Chondrocyte (in vitro differentiated cells): Measurements from ENCODE around the gene CAMKMT. TPM values are rescaled to one million over a fixed set of nuclear protein-coding genes. Genes with fewer than 3 reads are reported as not detected.
"Not testable (repeated sequence)": the region's sequence is repeated elsewhere in the genome, so short reads cannot be mapped to it uniquely, and the experiment has no call there.

Experiments
- DNase-seq: peaks from one replicate; pipeline ENCODE4 v3.0.0; 2021; ENCODE audit warnings: mixed read lengths, low spot score
- H3K27ac Mint-ChIP-seq: one replicate; pipeline ENCODE4 v1.8.0; 2021; ENCODE audit warnings: mild to moderate bottlenecking, moderate library complexity, mixed read lengths; ENCODE audit not compliant: unreplicated experiment
- H3K27me3 Mint-ChIP-seq: 2 replicates; pipeline ENCODE4 v1.8.0; 2021; ENCODE audit warnings: low read depth, mixed read lengths
- H3K36me3 Mint-ChIP-seq: 2 replicates; pipeline ENCODE4 v1.8.0; 2021; ENCODE audit warnings: low read depth, mixed read lengths
- H3K4me1 Mint-ChIP-seq: 2 replicates; pipeline ENCODE4 v1.8.0; 2021; ENCODE audit warnings: low read depth, mild to moderate bottlenecking, mixed read lengths
- H3K4me3 Mint-ChIP-seq: one replicate; pipeline ENCODE4 v1.8.0; 2021; ENCODE audit warnings: mild to moderate bottlenecking, moderate library complexity, mixed read lengths; ENCODE audit not compliant: unreplicated experiment
- H3K9me3 Mint-ChIP-seq: 2 replicates; pipeline ENCODE4 v1.8.0; 2021; ENCODE audit warnings: low read depth, mixed read lengths
- CTCF ChIP-seq: fragments of 200-600 bp; sonication (generic); IDR thresholded peaks from 2 replicates; pipeline ENCODE4 v1.5.0; 2021; ENCODE audit warnings: antibody characterized with exemption, mild to moderate bottlenecking, moderate library complexity
- total RNA-seq: library from RNA; stranded (reverse); gene quantifications from 3 replicates; pipeline ENCODE4 v1.2.1, GENCODE V29; 2021

The CAMKMT gene
- total RNA-seq, 1 donor from 2014 or later: 6.5 TPM

- no peaks in the 10 kb centered on the region for H3K36me3 Mint-ChIP-seq
- DNase-seq: no peak
- H3K9me3 Mint-ChIP-seq: no peaks in the 10 kb centered on the region
- H3K27me3 Mint-ChIP-seq: no peaks in the 10 kb centered on the region
- no peak for TF ChIP-seq CTCF
- no peak overlapping the region for H3K27ac Mint-ChIP-seq
- H3K4me1 Mint-ChIP-seq: no peaks in the 10 kb centered on the region
- no peak overlapping the region for H3K4me3 Mint-ChIP-seq
Observed at GRCh38 chr2:44494006-44494405, 132.3 kb downstream of the CAMKMT start.

GRCh38 chr2:44495035-44495434 is 133.3 kb downstream of the CAMKMT start:
- no peak for DNase-seq
- Mint-ChIP-seq H3K27ac (no peak overlapping the region), H3K27me3 (no peaks in the 10 kb centered on the region), H3K36me3 (no peaks in the 10 kb centered on the region), H3K4me3 (no peak overlapping the region), H3K4me1 (no peaks in the 10 kb centered on the region), H3K9me3 (no peaks in the 10 kb centered on the region)
- TF ChIP-seq CTCF: no peak

GRCh38 chr2:44495544-44495943 is 133.8 kb downstream of the CAMKMT start:
- TF ChIP-seq CTCF: no peak
- H3K27me3 Mint-ChIP-seq: no peaks in the 10 kb centered on the region

GRCh38 chr2:44496130-44496529 is 134.4 kb downstream of the CAMKMT start:
- H3K27ac Mint-ChIP-seq: no peak overlapping the region
- no peaks in the 10 kb centered on the region for H3K4me1 Mint-ChIP-seq
- no peak overlapping the region for H3K4me3 Mint-ChIP-seq
- no peaks in the 10 kb centered on the region for H3K36me3 Mint-ChIP-seq
- no peak for TF ChIP-seq CTCF
- no peaks in the 10 kb centered on the region for H3K9me3 Mint-ChIP-seq
- DNase-seq: no peak
- H3K27me3 Mint-ChIP-seq: no peaks in the 10 kb centered on the region

More at GRCh38 chr2:44495544-44495943, 133.8 kb downstream of the CAMKMT start:
- no peak overlapping the region for H3K4me3 Mint-ChIP-seq
- H3K36me3 Mint-ChIP-seq: no peaks in the 10 kb centered on the region
- H3K4me1 Mint-ChIP-seq: no peaks in the 10 kb centered on the region
- DNase-seq: no peak
- H3K9me3 Mint-ChIP-seq: no peaks in the 10 kb centered on the region
- H3K27ac Mint-ChIP-seq: no peak overlapping the region

- H3K4me3 Mint-ChIP-seq: no peak overlapping the region
- no peak for TF ChIP-seq CTCF
- H3K36me3 Mint-ChIP-seq: no peaks in the 10 kb centered on the region
- no peaks in the 10 kb centered on the region for H3K27me3 Mint-ChIP-seq
- no peak overlapping the region for H3K27ac Mint-ChIP-seq
- no peaks in the 10 kb centered on the region for H3K9me3 Mint-ChIP-seq
- no peak for DNase-seq
- no peaks in the 10 kb centered on the region for H3K4me1 Mint-ChIP-seq
Observed at GRCh38 chr2:44498551-44498950, 136.8 kb downstream of the CAMKMT start.

GRCh38 chr2:44505664-44506063 is 143.9 kb downstream of the CAMKMT start:
- not testable (repeated sequence) for H3K36me3 Mint-ChIP-seq, H3K4me3 Mint-ChIP-seq, DNase-seq, H3K27me3 Mint-ChIP-seq, H3K9me3 Mint-ChIP-seq, H3K27ac Mint-ChIP-seq, H3K4me1 Mint-ChIP-seq
